Rectal smooth muscle tissue (tissue), 1 donor: ENCODE data around the gene PPARG.
"Not testable (repeated sequence)": the region's sequence is repeated elsewhere in the genome, so short reads cannot be mapped to it uniquely, and the experiment has no call there.

ENCODE experiments used
- H3K27ac ChIP-seq: one replicate; pipeline ENCODE4 v1.7.0; 2013; ENCODE audit warnings: low read depth, low read length, inconsistent platforms
- H3K27me3 ChIP-seq: one replicate; pipeline ENCODE4 v1.7.0; 2013; ENCODE audit warnings: low read length; ENCODE audit not compliant: control insufficient read depth, insufficient read depth
- H3K36me3 ChIP-seq: one replicate; pipeline ENCODE4 v1.7.0; 2013; ENCODE audit warnings: low read length; ENCODE audit not compliant: control insufficient read depth, insufficient read depth
- H3K4me1 ChIP-seq: one replicate; pipeline ENCODE4 v1.7.0; 2013; ENCODE audit warnings: low read length; ENCODE audit not compliant: control insufficient read depth, insufficient read depth
- H3K4me3 ChIP-seq: one replicate; pipeline ENCODE4 v1.7.0; 2013; ENCODE audit warnings: low read length
- H3K9ac ChIP-seq: one replicate; pipeline ENCODE4 v1.7.0; 2013; ENCODE audit warnings: low read length

The PPARG gene

DNA sequence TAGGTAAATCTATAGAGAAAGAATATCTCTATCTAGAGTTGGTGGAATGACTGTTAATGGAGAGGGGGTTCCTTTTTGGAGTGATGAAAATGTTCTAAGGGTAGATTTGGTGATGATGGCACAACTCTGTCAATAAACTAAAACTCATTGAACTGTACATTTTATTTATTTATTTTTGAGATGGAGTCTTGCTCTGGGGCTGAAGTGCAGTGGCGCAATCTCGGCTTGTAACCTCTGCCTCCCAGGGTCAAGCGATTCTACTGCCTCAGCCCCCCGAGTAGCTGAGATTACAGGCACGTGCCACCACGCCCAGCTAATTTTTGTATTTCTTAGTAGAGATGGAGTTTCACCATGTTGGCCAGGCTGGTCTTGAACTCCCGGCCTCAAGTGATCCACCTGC, 3.1 kb upstream of the PPARG start:
- H3K9ac ChIP-seq, H3K27me3 ChIP-seq, H3K4me1 ChIP-seq, H3K36me3 ChIP-seq, H3K27ac ChIP-seq, H3K4me3 ChIP-seq: not testable (repeated sequence)

DNA sequence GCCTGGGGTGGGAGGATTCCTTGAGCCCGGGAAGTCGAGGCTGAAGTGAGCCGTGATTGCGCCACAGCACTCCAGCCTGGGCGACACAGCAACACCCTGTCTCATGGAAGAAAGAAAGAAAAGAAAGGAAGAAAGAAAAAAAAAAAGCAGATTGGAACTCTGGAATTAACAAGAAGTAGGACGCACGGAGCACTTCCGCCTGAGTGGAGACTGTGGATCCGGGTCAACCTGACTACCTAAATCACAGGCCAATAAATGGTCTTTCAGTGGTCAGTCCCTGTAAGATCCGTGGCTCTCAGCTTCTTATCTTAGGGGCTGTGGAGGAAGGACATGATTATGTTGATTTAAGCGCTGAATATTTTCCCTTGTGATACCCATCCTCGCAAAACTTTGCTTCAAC, 2.4 kb upstream of the PPARG start:
- Histone ChIP-seq H3K9ac (no peak overlapping the region), H3K27me3 (peaks cover 4% of the 10 kb centered on the region), H3K36me3 (no peaks in the 10 kb centered on the region), H3K4me1 (no peaks in the 10 kb centered on the region), H3K27ac (no peak overlapping the region), H3K4me3 (no peak overlapping the region)

DNA sequence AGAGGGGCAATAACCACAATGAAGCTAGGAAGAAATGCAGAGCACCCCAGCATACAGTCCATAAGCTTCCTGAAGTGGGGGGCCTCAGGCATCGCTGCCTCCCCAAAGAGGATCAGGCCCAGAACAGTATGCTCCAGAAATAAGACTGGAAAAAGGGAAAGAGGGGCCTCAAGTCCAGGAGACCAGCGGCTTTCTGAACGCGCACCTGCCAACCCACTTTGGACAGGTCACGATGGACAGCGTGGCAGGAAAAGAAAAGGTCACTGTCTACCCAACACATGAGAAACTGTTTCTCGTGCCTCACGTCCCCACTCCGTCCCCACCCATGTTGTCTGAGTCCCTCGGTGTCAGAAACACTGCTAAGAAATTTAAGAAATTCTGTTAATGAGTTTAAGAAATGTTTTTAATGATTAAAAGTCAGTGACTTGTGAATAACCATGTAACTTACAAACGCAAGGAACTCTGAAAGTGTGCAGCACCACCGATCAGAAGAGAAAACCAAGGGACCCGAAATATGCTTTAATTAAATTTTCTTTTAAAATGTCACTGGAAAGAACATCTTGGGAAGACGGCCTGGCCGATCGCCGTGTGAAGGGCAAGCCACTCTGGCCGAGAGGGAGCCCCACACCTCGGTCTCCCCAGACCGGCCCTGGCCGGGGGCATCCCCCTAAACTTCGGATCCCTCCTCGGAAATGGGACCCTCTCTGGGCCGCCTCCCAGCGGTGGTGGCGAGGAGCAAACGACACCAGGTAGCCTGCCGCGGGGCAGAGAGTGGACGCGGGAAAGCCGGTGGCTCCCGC, 1.7 kb upstream of the PPARG start:
- Histone ChIP-seq H3K36me3 (no peaks in the 10 kb centered on the region), H3K27ac (peak overlapping the region; percentile 24), H3K4me1 (no peaks in the 10 kb centered on the region), H3K4me3 (peak overlapping the region; percentile 70), H3K9ac (no peak overlapping the region), H3K27me3 (peaks cover 4% of the 10 kb centered on the region)

DNA sequence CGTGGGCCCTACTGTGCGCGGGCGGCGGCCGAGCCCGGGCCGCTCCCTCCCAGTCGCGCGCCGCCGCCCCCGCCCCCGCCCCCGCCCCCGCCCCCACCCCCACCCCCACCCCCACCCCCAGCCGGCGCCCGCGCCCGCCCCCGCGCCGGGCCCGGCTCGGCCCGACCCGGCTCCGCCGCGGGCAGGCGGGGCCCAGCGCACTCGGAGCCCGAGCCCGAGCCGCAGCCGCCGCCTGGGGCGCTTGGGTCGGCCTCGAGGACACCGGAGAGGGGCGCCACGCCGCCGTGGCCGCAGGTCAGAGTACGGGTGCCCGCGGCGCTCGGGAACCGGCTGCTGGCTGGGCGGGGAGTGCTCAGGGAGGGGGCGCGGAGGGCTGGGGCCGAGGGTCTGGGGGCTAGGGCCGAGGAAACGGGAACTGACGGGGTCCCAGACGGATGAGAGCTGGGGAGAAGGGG, 1.1 kb upstream of the PPARG start:
- peak overlapping the region; percentile 70 for H3K4me3 ChIP-seq
- H3K36me3 ChIP-seq, result no peaks in the 10 kb centered on the region
- H3K27me3 ChIP-seq, result peaks cover 4% of the 10 kb centered on the region
- H3K27ac ChIP-seq, result peak overlapping the region; percentile 63
- no peaks in the 10 kb centered on the region for H3K4me1 ChIP-seq
- H3K9ac ChIP-seq, result peak overlapping the region; percentile 13

DNA sequence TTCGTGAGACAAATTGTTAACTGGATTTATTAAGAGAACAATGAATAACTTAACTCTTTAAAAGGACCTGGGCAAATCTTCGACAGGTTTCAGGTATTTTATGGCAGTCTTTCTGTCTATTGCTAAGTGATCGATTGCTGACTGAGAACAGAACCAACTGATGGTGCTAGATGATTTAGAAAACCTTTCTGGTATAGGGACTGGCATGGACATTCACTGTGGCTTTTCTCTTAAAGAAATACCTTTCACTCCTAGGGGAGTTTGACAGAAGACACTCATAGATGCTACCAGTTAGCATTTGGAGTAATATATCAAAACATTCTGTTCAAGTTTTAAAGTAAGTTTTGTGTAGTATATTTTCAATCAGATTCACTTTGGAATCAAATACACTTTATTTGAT, 654 bp downstream of the PPARG start:
- Histone ChIP-seq H3K27me3 (peaks cover 4% of the 10 kb centered on the region), H3K27ac (no peak overlapping the region), H3K36me3 (no peaks in the 10 kb centered on the region), H3K9ac (no peak overlapping the region), H3K4me1 (no peaks in the 10 kb centered on the region), H3K4me3 (peak overlapping the region; percentile 54)

DNA sequence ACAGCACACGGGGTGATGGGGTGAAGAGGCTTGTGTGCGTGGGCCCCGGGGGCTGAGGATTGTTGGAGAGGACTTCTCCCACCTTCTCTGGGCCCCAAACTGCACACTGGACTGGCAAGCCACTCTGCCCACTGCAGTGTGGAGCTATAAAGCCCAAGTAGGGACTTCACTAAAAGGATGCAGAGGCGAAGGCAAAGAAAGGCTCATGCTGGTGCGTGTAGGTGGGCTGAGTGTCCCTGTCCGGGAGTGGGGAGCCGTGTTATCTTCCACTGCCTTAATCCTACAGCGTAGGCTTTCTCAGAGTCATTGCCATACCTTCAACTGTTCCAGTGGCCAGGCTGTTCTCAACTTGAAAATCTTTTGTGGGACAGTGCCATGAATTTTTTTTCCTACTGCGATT, 3.9 kb downstream of the PPARG start:
- Histone ChIP-seq H3K9ac (no peak overlapping the region), H3K27ac (no peak overlapping the region), H3K36me3 (no peaks in the 10 kb centered on the region)

DNA sequence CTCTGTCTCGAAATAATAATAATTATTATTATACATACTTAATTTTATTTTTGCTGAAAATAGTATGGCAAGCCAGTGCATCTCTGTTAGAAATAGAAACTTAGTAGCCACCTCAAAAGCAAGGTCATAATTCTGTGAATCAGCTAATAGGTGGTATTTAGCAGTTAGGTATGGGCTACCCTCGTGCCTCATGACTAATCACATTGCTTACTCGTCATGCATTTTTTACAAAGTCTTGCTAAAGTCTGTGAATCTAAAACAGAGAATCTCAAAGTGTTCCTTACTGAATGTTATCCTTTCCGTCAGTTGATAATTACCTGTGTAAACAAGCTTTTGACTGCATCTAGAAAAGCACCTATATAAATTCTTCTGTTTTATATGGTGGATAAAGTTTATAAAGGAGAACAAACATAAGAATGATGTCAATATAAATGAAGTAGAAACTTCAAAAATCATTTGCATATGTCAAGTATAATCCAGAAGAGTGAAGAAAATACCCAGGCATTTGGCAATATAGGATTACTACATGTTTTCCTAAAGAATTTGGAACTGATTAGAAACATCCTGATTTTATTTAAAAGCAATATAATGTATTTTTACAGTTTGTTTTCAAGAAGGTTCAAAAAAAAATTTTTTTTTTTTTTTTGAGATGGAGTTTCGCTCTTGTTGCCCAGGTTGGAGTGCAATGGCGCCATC, 6.2 kb downstream of the PPARG start:
- Histone ChIP-seq H3K4me3 (no peak overlapping the region), H3K27ac (no peak overlapping the region), H3K9ac (no peak overlapping the region), H3K27me3 (no peaks in the 10 kb centered on the region), H3K36me3 (no peaks in the 10 kb centered on the region), H3K4me1 (no peaks in the 10 kb centered on the region)

More for the DNA sequence above, 3.9 kb downstream of the PPARG start:
- no peak overlapping the region for H3K4me3 ChIP-seq
- H3K4me1 ChIP-seq, result no peaks in the 10 kb centered on the region
- no peaks in the 10 kb centered on the region for H3K27me3 ChIP-seq

DNA sequence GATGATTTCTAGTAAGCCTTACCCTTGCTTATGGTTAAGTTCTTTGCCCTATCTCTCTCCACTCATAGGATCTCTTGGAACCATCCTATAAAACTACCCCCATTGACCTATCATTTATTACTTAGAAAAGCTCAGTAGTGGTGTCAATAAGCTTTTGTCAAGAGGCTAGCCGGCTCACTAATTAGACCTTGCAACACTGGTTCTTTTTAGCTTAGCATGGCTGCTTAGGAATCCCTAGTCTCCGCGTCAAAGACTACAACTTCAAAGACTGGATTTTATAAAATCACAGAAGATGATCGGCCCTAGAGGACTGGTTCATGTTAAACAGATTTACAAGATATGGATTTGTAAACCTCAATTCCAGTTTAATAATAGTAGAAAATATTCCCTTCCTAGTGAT, 7.6 kb downstream of the PPARG start:
- Histone ChIP-seq H3K36me3 (no peaks in the 10 kb centered on the region), H3K27me3 (no peaks in the 10 kb centered on the region), H3K4me1 (no peaks in the 10 kb centered on the region), H3K9ac (no peak overlapping the region), H3K4me3 (no peak overlapping the region), H3K27ac (no peak overlapping the region)

DNA sequence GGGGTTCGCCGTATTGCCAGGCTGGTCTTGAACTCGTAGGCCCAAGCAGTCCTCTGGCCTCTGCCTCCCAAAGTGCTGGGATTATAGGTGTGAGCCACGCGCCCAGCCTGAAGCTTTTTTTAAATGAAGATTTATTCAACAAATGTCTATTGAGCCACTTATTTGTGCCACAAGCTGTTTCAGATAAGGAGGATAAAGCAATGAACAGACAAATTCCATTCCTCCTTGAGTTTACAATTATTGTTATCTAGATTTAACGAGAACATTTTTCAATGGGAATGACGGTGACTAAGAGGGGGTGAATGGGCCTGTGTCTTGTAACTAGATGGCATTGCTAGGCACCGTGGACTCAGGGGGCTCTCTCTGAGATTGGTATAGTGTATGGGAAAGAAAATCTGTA, 10.2 kb downstream of the PPARG start:
- Histone ChIP-seq H3K36me3 (no peaks in the 10 kb centered on the region), H3K4me3 (no peak overlapping the region), H3K9ac (no peak overlapping the region), H3K4me1 (no peaks in the 10 kb centered on the region), H3K27me3 (no peaks in the 10 kb centered on the region), H3K27ac (no peak overlapping the region)

DNA sequence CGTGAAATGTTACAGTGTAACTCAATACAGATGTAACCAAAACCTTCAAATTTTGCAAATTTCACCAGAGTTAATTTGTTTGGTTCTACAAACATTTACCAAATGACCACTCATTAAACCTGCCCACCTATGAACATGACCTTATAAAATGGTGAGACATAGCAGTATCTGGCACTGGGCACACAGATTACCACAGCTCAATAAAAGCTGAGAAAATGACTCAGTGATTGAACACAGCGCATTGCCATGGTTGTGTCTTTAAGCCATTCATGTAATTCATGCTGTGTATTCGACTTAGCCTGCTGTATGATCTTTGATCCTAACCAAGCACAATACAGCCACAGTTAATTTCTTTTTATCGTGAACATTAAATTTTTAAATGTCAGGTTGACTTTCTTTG, 11.3 kb downstream of the PPARG start:
- Histone ChIP-seq H3K36me3 (no peaks in the 10 kb centered on the region), H3K27me3 (no peaks in the 10 kb centered on the region), H3K4me3 (no peak overlapping the region), H3K27ac (no peak overlapping the region), H3K9ac (no peak overlapping the region), H3K4me1 (no peaks in the 10 kb centered on the region)

DNA sequence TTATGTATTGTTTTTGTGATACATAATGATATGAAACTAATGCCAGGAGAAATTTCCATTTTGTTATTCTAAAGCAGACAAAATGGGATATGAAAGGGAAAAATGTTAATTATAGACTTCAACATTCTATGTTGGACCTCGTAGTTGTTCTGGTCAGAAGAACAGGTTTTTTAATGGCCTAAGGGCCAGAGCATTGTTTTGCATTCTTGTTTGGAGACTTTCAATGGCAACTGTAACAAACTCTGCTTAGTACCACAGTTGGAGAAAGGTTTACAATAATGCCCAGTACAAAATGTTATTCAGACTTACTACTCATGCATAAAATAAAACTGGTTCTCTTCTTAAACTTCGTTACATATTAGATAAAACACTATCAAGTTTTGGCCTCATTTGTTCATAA, 12.2 kb downstream of the PPARG start:
- no peaks in the 10 kb centered on the region for H3K36me3 ChIP-seq
- H3K4me3 ChIP-seq, result no peak overlapping the region
- no peak overlapping the region for H3K27ac ChIP-seq
- no peaks in the 10 kb centered on the region for H3K4me1 ChIP-seq
- no peaks in the 10 kb centered on the region for H3K27me3 ChIP-seq
- H3K9ac ChIP-seq, result no peak overlapping the region

DNA sequence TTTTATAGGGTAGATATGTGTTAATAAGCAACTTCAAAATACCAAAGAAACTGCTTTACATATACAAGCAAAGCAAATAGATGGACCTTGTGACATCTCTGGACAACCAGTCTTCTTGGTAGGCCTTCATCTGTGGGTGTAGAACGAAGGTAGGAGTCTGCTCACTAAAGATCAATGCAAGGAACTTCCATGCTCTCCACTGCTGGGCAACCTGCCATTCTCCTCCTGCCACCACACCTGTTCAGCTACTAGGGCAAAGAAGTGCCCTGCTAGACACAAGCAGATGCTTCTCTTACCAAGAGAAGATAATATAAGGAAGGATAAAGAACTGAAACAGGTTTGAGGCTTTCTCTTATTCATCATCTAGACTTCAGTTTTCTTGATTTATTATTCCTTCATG, 12.6 kb downstream of the PPARG start:
- Histone ChIP-seq H3K27ac (no peak overlapping the region), H3K4me1 (no peaks in the 10 kb centered on the region), H3K27me3 (no peaks in the 10 kb centered on the region), H3K4me3 (no peak overlapping the region), H3K9ac (no peak overlapping the region), H3K36me3 (no peaks in the 10 kb centered on the region)

DNA sequence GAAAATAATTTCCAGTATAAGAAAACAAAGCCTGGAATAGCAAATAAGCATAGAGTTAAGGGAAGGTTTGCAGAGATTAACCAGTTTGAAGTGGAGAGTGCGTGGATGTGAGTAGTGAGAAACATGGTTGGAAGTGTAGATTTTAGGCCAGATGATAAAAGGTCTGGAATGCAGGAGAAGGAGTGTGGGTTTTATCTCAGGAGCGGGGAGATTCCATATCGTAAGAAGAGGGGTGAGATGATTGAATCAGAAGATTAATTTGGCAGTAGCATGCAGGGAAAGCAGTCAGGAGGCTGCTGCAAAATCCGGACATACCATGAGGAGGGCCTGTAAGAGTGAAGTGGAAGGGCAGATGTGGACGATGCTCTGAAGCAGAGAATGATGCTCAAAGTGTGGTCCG, 13.7 kb downstream of the PPARG start:
- H3K36me3 ChIP-seq, result no peaks in the 10 kb centered on the region
- no peaks in the 10 kb centered on the region for H3K4me1 ChIP-seq
- H3K9ac ChIP-seq, result no peak overlapping the region
- H3K4me3 ChIP-seq, result no peak overlapping the region
- H3K27ac ChIP-seq, result no peak overlapping the region
- no peaks in the 10 kb centered on the region for H3K27me3 ChIP-seq
